A549 (cell line): ENCODE results near the gene RAB29. TPM values are rescaled to one million over a fixed set of nuclear protein-coding genes. Genes with fewer than 3 reads are reported as not detected.

Source experiments
- ATAC-seq, 2 experiments: fragments of 200-7000 bp in 1 of 2; fragments of >200 bp in 1 of 2; cut with Nextera tagmentation in 1 of 2; cut with Tn5 transposase in 1 of 2; 3 replicates each; pipeline versions ENCODE4 v1.8.0 to v1.9.1; 2018 to 2020; ENCODE audit warnings: mild to moderate bottlenecking in 1 of 2, moderate library complexity in 1 of 2
- CTCF ChIA-PET: fragments of 300-600 bp; sonication (Branson Sonifier 250); formaldehyde crosslinking; extraction: SDS; loops from one replicate; lab custom pipeline; 2021; ENCODE audit warnings: antibody characterized with exemption, inconsistent platforms; lab: Yijun Ruan, JAX
- POLR2A ChIA-PET: fragments of 350-600 bp; formaldehyde crosslinking; extraction: SDS; loops from one replicate; lab custom pipeline; 2021; ENCODE audit warnings: antibody characterized with exemption, inconsistent platforms; lab: Yijun Ruan, JAX
- DNase-seq, 2 experiments: peaks; one replicate each; pipeline versions ENCODE4 v3.0.0 to v3.0.0-alpha.2; 2011 to 2016; ENCODE audit warnings: low read depth in 1 of 2, low spot score in 1 of 2
- FAIRE-seq: peaks from 2 replicates; lab custom pipeline; 2011; peaks lifted over from hg19 to GRCh38; lab: Jason Lieb, UNC
- H3K27ac ChIP-seq, 2 experiments: fragments of >200 bp; sonication (Bioruptor Twin); formaldehyde crosslinking; 3 replicates each; pipeline ENCODE4 v1.5.1; 2016 to 2017
- H3K4me1 ChIP-seq: fragments of >200 bp; sonication (Bioruptor Twin); formaldehyde crosslinking; 3 replicates; pipeline ENCODE4 v1.6.1; 2016
- H3K4me2 ChIP-seq: fragments of >200 bp; sonication (Bioruptor Twin); formaldehyde crosslinking; 3 replicates; pipeline ENCODE4 v1.6.1; 2016
- H3K4me3 ChIP-seq: fragments of >200 bp; sonication (Bioruptor Twin); formaldehyde crosslinking; 3 replicates; pipeline ENCODE4 v1.5.1; 2016
- H3K9me3 ChIP-seq: fragments of >200 bp; sonication (Bioruptor Twin); formaldehyde crosslinking; 3 replicates; pipeline ENCODE4 v1.6.1; 2016
- BHLHE40 ChIP-seq: IDR thresholded peaks from 2 replicates; pipeline ENCODE4 v1.6.1; 2012; ENCODE audit warnings: low read depth, low read length, inconsistent platforms
- CBX2 ChIP-seq: fragments of 200-600 bp; sonication (generic); IDR thresholded peaks from 2 replicates; pipeline ENCODE4 v1.6.1; 2016; ENCODE audit warnings: low read depth, mild to moderate bottlenecking, borderline replicate concordance
- CHD2 ChIP-seq: fragments of 150-350 bp; IDR thresholded peaks from 2 replicates; pipeline ENCODE4 v1.6.1; 2014; ENCODE audit warnings: low read length; ENCODE audit not compliant: partially characterized antibody
- CHD4 ChIP-seq: fragments of 200-600 bp; sonication (generic); IDR thresholded peaks from 2 replicates; pipeline ENCODE4 v1.6.1; 2016; ENCODE audit warnings: antibody characterized with exemption, mild to moderate bottlenecking, borderline replicate concordance
- E2F6 ChIP-seq: IDR thresholded peaks from 2 replicates; pipeline ENCODE4 v1.6.1; 2012; ENCODE audit warnings: low read depth, borderline replicate concordance
- FOSB ChIP-seq: fragments of 250-450 bp; sonication (Bioruptor Pico); IDR thresholded peaks from 2 replicates; pipeline ENCODE4 v1.5.0; 2020; ENCODE audit warnings: mild to moderate bottlenecking, moderate library complexity
- FOXS1 ChIP-seq: fragments of 250-450 bp; sonication (Bioruptor Pico); IDR thresholded peaks from 2 replicates; pipeline ENCODE4 v1.5.0; 2020; ENCODE audit warnings: mild to moderate bottlenecking, moderate library complexity
- HDAC2 ChIP-seq: fragments of 200-600 bp; sonication (generic); IDR thresholded peaks from 2 replicates; pipeline ENCODE4 v1.6.1; 2016
- HOXA7 ChIP-seq: fragments of 250-450 bp; sonication (Bioruptor Pico); IDR thresholded peaks from 2 replicates; pipeline ENCODE4 v1.5.0; 2020; ENCODE audit warnings: mild to moderate bottlenecking, moderate library complexity
- HOXB5 ChIP-seq: fragments of 250-450 bp; sonication (Bioruptor Pico); IDR thresholded peaks from 2 replicates; pipeline ENCODE4 v1.5.0; 2020; ENCODE audit warnings: mild to moderate bottlenecking, moderate library complexity
- MAFK ChIP-seq: fragments of 450-650 bp; IDR thresholded peaks from 2 replicates; pipeline ENCODE4 v1.6.1; 2014; ENCODE audit not compliant: partially characterized antibody
- MAZ ChIP-seq: fragments of 150-350 bp; IDR thresholded peaks from 2 replicates; pipeline ENCODE4 v1.6.1; 2014; ENCODE audit warnings: antibody characterized with exemption, low read depth, low read length, borderline replicate concordance
- MYC ChIP-seq: IDR thresholded peaks from 2 replicates; pipeline ENCODE4 v1.6.1; 2012; ENCODE audit warnings: mild to moderate bottlenecking, inconsistent platforms, low read length, improper control_type of control experiment, borderline replicate concordance
- NPAS2 ChIP-seq: fragments of 250-450 bp; sonication (Bioruptor Pico); IDR thresholded peaks from 2 replicates; pipeline ENCODE4 v1.8.0; 2022; ENCODE audit warnings: mild to moderate bottlenecking, moderate library complexity, borderline replicate concordance
- POLR2A ChIP-seq: IDR thresholded peaks from 2 replicates; pipeline ENCODE4 v1.6.1; 2012; ENCODE audit warnings: mild to moderate bottlenecking, low read length
- POLR2AphosphoS2 ChIP-seq: conservative IDR thresholded peaks from 2 replicates; pipeline ENCODE4 v1.6.1; 2012; ENCODE audit warnings: low read length, improper control_type of control experiment, inconsistent platforms
- RARB ChIP-seq: fragments of 250-450 bp; sonication (Bioruptor Pico); IDR thresholded peaks from 2 replicates; pipeline ENCODE4 v1.8.0; 2021; ENCODE audit warnings: mild to moderate bottlenecking, moderate library complexity
- RCOR1 ChIP-seq: fragments of 150-350 bp; IDR thresholded peaks from 2 replicates; pipeline ENCODE4 v1.6.1; 2014; ENCODE audit warnings: antibody characterized with exemption, low read length, low read depth
- RNF2 ChIP-seq: fragments of 200-600 bp; sonication (generic); IDR thresholded peaks from 2 replicates; pipeline ENCODE4 v1.6.1; 2016; ENCODE audit warnings: low read depth, mild to moderate bottlenecking, antibody characterized with exemption, moderate library complexity, borderline replicate concordance
- SMC3 ChIP-seq: fragments of >200 bp; sonication (Bioruptor Twin); formaldehyde crosslinking; IDR thresholded peaks from 3 replicates; pipeline ENCODE4 v1.6.1; 2018; ENCODE audit warnings: inconsistent platforms
- TFCP2L1 ChIP-seq: fragments of 250-450 bp; sonication (Bioruptor Pico); IDR thresholded peaks from 2 replicates; pipeline ENCODE4 v1.5.0; 2021; ENCODE audit warnings: mild to moderate bottlenecking
- TP53 ChIP-seq: fragments of 250-450 bp; sonication (Bioruptor Pico); IDR thresholded peaks from 2 replicates; pipeline ENCODE4 v1.5.0; 2021; ENCODE audit warnings: mild to moderate bottlenecking, moderate library complexity
- WGBS: methylation state at CpG from one replicate; pipeline ENCODE4 v1.1.6; 2017; ENCODE audit errors: missing lambda C conversion rate; 5-methylcytosine and 5-hydroxymethylcytosine counted together
- polyA plus RNA-seq, 4 experiments: library from polyadenylated mRNA; depleted of rRNA in 3 of 4; stranded (reverse); fragments of >200 nt; fragmentation: RNase III in 1 of 4; extraction: RNeasy Plus Mini Kit Qiagen cat#74134 plus additional on column Dnase treatment in 1 of 4; gene quantifications; 2 replicates in 3 of 4; 3 replicates in 1 of 4; pipeline ENCODE4 v1.2.3, GENCODE V29; 2011 to 2017
- TF ChIP-seq, protein P1 (sequence below): fragments of >200 bp; sonication (Bioruptor Twin); formaldehyde crosslinking; IDR thresholded peaks from 2 replicates; pipeline ENCODE4 v1.6.1; 2016

Gene RAB29
- polyA plus RNA-seq, 2 of the 4 experiments (the other 2 are of a cell fraction): 9.8 to 17.9 TPM

- Histone ChIP-seq H3K4me3 (no peak overlapping the region), H3K9me3 (no peaks in the 10 kb centered on the region), H3K4me2 (no peak overlapping the region), H3K4me1 (peaks cover 9% of the 10 kb centered on the region; the same call in 1 of the 3 replicates), H3K27ac (no peak overlapping the region)
- POLR2A ChIA-PET: no interaction called here
- DNase-seq: no peak
- TF ChIP-seq TFCP2L1 (CRISPR knock-in tag) (no peak), HOXB5 (CRISPR knock-in tag) (no peak), TP53 (no peak), FOSB (CRISPR knock-in tag) (no peak), MYC (no peak), SMC3 (no peak)
- ATAC-seq: no peak
- CTCF ChIA-PET: interaction anchor here (0.6 to 4.7 kb wide), 3 partner anchors 19 to 115 kb away, joined by 3 to 27 read pairs (median 3); no protein-coding TSS in a partner anchor
- no peak for FAIRE-seq
- WGBS: 84% methylated on average over 2 of the region's 2 CpGs
These were observed 2.7 kb downstream of the RAB29 start for GRCh38 chr1:205772607-205773032.

- no peak overlapping the region for H3K4me2 ChIP-seq
- no peak for ATAC-seq
- H3K4me3 ChIP-seq: no peak overlapping the region
- CTCF ChIA-PET: interaction anchor here (1.4 to 3.5 kb wide), 3 partner anchors 14 to 207 kb away, joined by 5 to 9 read pairs (median 5); no protein-coding TSS in a partner anchor
- WGBS: 91% methylated on average over 4 of the region's 4 CpGs
- POLR2A ChIA-PET: no interaction called here
- DNase-seq: no peak
- H3K27ac ChIP-seq: no peak overlapping the region
- H3K4me1 ChIP-seq: peaks cover 11% of the 10 kb centered on the region; the same call in 2 of the 3 replicates
- TF ChIP-seq CBX2 (no peak), POLR2A (no peak), CHD2 (no peak), NPAS2 (no peak), HOXA7 (CRISPR knock-in tag) (no peak), RCOR1 (no peak)
- no peak for FAIRE-seq
- H3K9me3 ChIP-seq: no peaks in the 10 kb centered on the region
These were observed 4.7 kb downstream of the RAB29 start for GRCh38 chr1:205770618-205771017.

GRCh38 chr1:205769641-205770365 is 5.5 kb downstream of the RAB29 start:
- no peak for DNase-seq
- H3K4me3 ChIP-seq: no peak overlapping the region
- no peak overlapping the region for H3K27ac ChIP-seq
- POLR2A ChIA-PET: no interaction called here
- no peak for FAIRE-seq
- H3K4me1 ChIP-seq: peaks cover 9% of the 10 kb centered on the region; the same call in 1 of the 3 replicates
- no peak overlapping the region for H3K4me2 ChIP-seq
- CTCF ChIA-PET: interaction anchor here (0.9 to 3.5 kb wide), 4 partner anchors 12 to 207 kb away, joined by 4 to 9 read pairs (median 5); no protein-coding TSS in a partner anchor
- 81% methylated on average over 8 of the region's 8 CpGs for WGBS
- TF ChIP-seq POLR2AphosphoS2 (no peak), FOXS1 (CRISPR knock-in tag) (no peak), RARB (no peak), RNF2 (no peak), CHD2 (no peak), HDAC2 (no peak), MAZ (no peak), BHLHE40 (no peak), E2F6 (no peak)
- ATAC-seq: no peak
- no peaks in the 10 kb centered on the region for H3K9me3 ChIP-seq

GRCh38 chr1:205767248-205767647 is 8.0 kb downstream of the RAB29 start:
- 61% methylated on average over 3 of the region's 3 CpGs for WGBS

More at GRCh38 chr1:205767248-205767647, 8.0 kb downstream of the RAB29 start:
- ChIA-PET CTCF (interaction anchor here (0.8 to 3.5 kb wide), 3 partner anchors 24 to 210 kb away, joined by 3 to 9 read pairs (median 5); no protein-coding TSS in a partner anchor), POLR2A (no interaction called here)
- Histone ChIP-seq H3K27ac (no peak overlapping the region), H3K4me2 (no peak overlapping the region), H3K9me3 (no peaks in the 10 kb centered on the region), H3K4me1 (peaks cover 5% of the 10 kb centered on the region; the same call in 1 of the 3 replicates), H3K4me3 (no peak overlapping the region)
- TF ChIP-seq CHD4 (no peak), MAFK (peak; percentile 86), HDAC2 (no peak)
- TF ChIP-seq, protein P1, sequence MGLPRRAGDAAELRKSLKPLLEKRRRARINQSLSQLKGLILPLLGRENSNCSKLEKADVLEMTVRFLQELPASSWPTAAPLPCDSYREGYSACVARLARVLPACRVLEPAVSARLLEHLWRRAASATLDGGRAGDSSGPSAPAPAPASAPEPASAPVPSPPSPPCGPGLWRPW: no peak
- ATAC-seq (no peak), DNase-seq (no peak), FAIRE-seq (no peak)
